ENCODE measurements around the gene FST.

Gene FST, protein sequence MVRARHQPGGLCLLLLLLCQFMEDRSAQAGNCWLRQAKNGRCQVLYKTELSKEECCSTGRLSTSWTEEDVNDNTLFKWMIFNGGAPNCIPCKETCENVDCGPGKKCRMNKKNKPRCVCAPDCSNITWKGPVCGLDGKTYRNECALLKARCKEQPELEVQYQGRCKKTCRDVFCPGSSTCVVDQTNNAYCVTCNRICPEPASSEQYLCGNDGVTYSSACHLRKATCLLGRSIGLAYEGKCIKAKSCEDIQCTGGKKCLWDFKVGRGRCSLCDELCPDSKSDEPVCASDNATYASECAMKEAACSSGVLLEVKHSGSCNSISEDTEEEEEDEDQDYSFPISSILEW

DNA sequence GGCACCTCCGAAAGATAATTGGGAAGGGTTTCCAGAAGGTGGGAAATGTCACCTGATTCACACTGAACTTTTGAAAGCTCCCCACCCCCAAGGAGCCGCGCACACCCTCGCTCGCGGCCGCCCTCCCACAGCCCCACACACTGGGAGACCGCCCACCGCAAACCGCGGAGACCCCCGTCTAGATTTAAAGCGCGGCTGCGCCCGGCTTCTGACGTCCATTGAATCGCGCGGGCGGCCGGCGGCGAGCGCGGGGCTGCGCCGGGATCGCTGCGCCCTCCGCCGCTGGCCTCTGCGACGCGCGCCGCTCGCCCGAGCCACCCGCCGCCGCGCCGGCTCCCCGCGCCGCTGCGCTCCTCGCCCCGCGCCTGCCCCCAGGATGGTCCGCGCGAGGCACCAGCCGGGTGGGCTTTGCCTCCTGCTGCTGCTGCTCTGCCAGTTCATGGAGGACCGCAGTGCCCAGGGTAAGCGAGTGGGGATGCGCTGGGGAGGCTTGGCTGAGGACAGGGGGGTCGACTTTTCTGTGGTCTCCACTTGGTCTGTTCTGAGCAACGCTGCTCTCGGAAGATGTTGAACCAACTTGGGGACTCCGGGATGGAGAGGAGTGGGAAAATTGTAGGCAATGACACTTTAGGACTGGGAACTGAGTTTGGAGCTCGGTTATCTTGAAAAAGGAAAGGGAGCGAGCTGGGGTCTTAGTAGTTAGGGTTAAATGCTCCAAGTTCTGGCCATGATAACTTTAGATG, at the start of gene FST:
TSS of gene FST (plus strand) at position 214 of the 743 bp plus-strand sequence. CDS start at position 377, 163 bp downstream.
- DNase-seq: no peak

DNA sequence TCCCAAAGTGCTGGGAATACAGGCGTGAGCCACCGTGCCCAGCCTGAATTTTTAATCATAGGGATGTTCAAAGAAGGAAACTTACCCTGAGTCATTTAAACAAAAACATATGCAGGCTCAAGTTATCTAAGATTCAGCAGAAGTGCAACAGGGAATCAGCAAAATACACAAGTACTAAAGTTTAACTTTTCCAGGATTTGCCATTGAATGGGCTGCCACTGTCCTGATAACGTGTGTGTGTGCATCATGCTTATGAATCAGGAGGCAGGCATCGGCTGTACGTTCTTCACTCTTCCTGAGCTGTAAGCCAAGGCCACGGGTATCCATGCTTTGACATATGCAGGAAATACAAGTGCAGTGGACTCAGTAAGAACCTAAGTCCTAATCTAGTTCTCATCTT, 48.8 kb upstream of the FST start:
- no peak for DNase-seq

DNA sequence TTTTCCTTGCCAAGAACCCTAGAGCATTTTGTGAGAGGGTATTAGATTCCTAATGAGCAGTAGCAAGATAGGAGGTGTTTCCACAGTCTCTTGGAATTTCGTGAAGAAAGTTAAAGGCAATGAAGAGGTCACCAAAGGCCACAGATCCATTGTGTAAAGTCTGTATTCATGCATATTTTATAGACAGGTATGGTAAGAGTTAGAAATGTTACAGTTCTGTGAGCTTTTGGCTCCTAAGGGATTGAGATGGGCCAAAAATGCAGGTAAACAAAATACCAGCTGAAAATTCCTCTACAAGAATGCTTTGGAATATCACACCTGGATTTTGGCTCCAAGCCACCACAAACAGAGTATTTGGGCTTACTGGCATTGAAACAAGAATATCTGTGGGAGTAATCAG, 47.4 kb upstream of the FST start:
- no peak for DNase-seq

DNA sequence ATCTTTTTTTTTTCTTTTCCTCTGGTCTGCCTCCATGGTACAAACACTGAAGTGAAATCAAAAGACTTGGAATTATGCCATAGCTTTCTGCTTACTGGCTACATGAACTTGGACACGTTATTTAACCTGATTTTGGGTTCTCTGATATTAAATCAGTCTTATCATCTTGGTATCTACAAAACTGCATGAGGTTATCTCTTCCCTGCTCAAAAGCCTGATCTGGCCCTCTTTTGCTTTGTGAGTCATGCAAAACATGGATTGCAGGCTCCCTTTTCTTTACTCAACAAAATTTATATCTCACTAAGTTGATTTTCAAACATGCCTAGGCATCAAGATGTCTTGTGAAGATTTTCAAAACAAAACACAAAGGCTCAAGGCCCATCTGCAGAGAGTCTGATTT, 45.9 kb upstream of the FST start:
- DNase-seq: no peak

DNA sequence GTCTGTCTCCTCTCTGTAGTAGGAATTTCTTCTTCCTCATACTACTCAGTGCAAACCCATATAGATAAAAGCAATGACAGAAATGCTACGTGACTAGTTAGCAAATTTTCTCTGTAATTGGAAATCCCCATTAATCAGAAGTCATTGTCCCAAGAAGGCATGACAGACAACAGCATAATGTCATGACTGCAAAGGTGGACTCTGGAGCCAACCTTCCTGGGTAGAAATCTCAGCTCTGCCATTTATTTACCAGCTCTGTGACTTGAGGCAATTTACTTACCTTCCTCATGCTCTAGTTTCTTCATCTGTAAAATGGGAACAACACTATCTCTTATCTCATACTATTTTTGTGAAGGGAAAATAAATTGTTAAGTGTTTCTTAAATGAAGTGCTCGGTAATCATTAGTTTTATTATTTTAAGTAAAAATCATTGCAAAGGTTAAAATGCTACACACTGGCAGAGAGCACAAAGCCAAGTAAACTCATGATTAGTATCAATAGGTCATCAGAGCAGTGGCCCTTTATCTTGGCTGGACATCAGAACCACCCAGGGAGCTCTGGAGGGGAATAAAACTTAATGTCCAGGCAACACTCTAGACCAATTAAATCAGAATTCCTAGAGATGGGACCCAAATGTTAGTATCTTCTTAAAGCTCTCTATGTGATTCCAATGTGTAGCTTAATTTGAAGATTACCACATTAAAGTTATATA, 43.8 kb upstream of the FST start:
- no peak for DNase-seq

DNA sequence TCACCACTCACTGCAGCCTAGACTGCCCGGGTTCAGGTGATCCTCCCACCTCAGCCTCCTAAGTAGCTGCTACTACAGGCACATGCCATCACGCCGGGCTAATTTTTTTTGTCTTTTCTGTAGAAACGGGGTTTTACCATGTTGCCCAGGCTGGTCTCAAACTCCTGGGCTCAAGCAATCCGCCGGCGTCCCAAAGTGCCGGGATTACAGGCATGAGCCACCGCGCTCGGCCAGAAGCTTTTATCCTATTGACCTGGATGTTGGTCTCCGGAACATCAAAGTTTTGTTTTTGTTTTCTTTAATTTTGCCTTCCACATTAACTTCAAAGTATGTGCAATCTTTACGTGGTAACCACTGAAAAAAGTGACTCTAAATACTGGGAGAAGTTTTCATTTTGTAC, 42.4 kb upstream of the FST start:
- DNase-seq: no peak

DNA sequence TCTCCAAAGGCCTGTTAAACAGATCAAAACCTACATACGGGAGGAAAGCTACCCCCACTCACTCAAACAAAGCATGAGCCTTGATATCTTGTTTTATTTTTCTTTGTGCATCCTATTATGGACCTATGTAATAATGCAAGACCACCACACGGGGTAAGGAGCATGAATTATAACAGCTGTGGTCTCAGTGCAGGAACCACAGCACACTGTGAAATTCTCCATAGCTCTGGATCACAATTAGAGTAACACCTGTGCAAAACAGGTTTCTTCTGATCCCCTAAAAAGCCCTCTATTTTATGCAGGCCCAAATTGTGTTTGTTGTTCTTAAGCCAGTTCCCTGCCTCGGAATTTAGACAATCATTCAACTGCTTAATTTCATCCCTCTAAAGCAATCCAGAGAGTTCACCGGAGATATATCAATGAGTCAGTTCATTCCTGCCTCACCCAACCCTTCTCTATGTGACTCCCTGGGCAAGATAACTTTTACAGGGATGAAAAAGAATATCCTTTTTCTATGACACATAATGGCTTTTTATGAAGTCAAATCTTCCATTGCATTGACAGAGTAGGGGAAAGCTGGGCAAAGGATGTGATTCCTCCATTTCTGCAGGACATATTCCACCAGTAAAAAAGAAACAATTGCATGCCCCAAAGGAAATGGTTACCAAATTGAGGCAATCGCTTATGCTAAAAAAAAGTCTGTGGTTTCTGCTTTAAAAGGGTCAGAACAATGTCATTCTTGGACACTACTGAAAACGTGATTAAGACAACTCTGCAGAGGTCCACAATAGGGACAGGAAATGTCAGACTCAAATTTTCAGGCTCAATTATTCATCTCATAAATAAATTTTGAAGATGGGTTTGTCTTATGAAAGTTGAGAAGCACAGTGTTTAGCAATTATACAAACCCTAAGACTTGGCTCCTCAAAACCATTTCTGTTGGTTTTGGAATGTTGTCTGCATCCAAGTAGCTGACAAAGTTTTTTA, 41.6 kb upstream of the FST start:
- DNase-seq: no peak

DNA sequence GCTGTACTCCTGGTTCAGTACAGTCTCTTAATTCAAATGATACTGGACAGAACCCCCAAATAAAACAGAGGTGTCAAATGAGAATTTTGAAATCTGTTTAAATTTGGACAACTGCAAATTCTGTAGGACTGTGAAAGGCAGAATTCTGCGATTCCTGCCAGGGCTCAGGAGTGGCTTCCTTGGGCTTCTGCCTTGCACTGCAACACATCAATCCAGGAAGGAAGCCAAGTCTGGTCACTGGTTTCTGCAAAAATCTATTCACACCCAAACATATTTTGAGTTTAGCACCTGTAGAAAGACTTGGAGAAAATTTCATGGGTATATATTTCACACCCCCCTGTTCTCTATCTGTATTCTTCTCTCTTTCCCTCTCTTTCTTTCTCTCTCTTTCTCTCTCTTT, 37.5 kb upstream of the FST start:
- no peak for DNase-seq

DNA sequence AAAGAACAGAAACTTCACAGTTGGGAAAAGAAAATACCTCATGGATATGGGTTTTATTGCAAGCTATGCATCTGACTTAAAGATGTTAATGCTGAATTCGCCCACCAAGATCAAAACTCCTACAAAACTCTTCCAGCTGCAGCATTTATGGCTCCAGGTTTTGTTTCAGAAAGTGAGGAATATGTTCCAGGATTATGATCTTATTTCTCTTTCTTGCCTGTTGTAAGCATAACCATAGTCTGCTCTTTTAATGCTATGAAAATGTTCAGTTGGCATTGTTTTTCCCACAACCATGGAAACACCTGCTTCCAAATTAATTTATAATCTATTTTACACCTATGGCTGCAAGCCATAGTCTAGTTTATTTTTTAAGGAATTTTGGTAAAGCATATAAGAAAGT, 34.9 kb upstream of the FST start:
- DNase-seq: no peak

DNA sequence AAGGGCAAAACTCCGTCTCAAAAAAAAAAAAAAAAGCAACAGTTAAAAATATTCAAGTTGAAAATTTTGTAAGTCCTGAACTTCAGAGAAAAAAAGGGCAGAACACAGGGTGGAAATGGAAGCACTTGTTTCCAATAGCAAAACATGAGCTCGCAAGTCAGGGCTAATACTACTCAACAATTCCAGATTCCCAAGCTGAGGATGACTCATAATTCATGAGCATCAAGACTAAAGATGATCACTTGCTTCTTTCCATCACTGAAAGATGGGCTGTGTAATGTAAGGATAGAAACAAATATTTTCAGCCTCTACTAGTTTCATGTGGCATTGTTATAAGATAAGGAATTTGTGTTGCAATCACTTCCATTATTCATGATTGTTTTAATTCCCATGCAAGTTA, 33.5 kb upstream of the FST start:
- no peak for DNase-seq

DNA sequence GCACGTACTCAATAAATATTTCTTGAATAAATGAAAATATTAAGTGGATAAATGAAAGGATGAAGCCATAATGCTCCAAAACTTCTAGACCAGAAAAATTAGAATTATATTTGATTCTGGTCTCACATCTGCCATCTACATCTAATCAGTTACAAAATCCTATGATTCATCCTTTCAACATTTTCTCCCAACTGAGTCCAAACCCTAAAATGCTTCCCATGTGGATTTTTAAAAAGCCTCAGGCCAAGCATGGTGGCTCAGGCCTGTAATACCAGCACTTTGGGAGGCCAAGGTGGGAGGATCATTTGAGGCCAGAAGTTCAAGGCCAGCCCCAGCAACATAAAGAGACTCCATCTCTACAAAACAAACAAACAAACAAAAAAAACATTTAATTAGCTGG, 31.6 kb upstream of the FST start:
- no peak for DNase-seq

DNA sequence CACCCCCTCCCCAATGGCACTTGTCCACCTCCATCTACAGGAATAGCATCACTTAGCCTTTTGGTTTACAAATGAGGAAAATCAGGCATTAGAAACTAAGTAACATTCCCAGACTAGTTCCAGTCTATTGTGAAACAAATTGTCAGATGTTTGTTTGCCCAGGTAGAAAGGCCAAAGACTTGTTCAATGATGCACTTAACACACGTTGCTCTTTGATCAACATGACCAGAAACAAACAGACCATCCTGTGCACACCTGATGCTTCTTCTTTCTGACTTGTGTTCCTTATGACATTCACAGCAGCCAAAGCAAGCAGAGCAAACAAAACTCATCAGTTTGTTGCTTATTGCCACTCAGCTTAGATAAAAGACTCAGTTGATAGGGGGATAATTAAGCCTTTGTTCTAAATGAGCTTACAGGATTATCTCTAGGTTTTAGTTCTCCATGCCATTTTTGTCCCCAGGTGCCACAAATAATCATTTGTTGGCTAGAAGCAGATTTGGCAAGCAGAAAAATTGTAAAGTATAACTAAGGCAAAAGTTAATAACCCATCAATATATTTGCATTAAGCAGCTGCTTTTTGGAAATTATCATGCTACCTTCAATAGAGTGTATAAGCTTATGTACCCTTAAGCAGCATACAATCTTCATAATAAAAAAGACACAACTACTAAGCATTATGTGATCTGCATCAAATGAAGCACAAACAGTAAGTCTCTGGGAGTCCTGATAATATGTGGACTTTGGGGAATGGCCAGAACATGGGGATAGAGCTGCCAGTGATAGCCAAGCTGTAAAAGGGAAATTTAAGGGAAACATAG, 26.3 kb upstream of the FST start:
- DNase-seq: no peak

DNA sequence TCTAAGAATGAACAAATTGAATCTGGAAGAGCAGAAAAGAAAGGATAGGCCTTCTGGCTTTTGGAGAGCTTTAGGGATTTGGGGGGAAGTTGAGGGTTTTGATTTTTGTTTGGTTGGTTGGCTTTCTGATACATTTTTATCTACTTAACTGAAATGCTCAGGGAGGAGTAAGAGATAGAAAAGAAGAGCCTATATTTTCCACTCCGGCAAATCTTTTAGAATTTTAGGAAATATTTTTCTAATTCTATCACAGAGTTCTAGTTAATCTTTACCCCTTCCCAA, 25.8 kb upstream of the FST start:
- DNase-seq: no peak

DNA sequence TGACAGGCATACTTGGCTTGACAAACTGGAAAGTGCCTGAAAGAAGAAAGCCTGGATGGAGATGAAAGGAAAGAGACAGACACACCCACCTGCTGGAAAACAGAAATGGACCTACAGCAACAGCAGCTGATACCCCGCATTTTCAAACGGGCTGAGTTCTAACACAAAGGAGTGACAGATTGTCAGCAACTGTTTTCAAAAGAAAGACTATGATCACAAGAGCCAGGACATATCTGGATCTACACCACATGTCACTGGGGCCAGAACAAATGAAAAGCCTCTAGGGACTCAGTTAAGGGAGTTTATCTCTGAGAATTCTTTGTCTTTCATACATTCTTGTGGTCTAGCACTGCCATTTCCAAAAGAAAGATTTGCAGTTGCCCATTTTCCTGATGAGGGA, 24.1 kb upstream of the FST start:
- DNase-seq: no peak

DNA sequence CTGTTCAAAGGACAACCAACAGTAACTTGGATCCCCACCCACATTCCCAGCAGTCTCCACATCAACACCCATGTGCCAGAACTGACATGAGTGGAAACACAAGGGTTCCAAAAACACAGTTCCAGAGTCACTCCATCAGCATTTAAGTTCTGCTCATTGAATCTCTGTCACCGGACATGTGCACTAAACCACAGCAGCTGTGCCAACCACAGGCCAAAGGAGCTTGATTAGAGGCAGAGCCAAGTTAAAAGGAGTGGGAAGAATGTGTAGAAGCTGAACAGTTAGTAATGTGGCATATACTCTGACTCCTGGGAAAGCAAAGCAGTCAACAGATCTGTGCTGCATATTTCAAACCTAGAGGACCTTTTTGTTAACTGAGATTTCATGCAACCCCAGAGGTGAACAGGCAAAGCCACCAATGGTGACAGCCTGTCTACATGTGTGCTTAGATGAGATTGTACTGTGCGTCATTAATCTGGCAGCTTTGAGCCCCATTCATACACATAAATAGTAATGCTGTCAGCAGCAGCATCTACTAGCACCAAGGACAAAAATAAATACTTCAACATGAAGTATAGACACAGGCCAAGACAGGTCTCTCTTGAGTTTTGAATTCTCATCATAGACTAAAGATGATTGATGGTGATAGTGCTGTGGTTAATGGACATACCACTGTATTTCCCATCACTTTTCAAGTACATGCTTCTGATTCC, 16.4 kb upstream of the FST start:
- DNase-seq: no peak

DNA sequence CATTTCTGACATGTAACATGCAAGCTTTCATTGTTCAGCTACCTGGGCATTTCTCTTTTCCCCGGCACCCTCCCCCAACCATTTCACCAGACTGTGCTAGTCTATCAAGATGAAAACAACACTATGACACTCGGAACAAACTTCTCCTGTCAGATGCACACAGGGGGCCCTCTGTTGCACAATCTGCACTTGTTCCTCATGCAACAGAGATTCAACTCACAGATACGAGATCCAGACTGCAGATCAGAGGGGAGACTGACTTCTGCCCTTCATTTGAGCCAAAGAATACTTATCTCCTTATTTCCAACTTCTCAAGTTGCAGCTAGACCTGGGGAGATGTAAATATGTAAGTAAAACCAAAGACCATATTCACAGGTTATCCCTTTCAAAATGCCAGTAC, 15.7 kb upstream of the FST start:
- DNase-seq: no peak

DNA sequence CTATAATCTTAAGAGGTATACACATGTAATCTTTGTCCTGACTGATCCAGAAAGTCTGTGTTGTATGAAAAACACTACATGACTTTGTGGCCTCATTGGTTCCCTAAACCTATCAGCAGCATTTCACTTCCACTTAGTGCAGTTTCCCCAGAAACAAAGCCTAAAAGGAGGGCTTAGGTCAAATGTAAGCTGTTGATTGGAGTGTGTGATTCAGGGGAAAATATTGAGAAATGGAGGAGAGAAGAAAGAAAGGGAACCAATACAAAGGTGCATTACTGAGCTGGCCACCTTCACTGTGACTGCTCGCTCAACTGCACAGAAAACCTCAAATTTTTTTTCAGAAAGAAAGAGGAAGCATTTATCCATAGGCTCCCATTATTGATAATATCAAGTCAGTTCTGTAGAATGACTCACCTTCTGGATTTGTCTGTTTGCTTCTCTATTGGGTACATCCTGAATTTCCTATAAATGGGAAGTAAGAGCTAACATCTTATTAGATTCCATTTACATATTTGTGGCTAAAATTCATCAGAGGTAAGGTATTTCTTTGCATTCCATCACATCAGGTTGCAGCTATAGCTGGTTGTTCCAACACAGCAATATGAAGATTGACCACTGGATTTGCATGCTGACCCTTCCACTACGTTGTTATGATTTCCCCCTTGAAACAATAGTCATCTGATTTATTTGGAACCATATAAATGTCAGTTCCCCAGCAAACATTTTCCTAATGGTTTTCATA, 10.3 kb upstream of the FST start:
- no peak for DNase-seq

DNA sequence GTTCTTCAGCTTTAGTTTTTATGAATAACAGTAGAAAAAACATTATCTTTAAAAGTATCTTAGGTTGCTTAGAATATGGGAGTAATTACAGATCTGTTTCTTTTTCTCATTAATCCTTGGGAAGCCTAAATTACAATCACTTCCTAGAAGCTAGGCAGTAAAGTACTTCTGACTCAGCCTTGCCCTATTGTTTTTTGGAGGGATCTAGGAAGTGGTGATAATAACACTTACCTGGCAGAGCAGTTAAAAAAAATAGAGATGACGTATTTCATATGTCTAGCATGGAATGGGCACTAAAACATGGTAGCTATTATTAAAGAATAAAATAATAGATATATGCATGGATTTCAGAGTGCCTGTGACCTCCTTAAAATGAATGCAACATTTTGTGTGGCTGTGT, 8.2 kb upstream of the FST start:
- DNase-seq: no peak

DNA sequence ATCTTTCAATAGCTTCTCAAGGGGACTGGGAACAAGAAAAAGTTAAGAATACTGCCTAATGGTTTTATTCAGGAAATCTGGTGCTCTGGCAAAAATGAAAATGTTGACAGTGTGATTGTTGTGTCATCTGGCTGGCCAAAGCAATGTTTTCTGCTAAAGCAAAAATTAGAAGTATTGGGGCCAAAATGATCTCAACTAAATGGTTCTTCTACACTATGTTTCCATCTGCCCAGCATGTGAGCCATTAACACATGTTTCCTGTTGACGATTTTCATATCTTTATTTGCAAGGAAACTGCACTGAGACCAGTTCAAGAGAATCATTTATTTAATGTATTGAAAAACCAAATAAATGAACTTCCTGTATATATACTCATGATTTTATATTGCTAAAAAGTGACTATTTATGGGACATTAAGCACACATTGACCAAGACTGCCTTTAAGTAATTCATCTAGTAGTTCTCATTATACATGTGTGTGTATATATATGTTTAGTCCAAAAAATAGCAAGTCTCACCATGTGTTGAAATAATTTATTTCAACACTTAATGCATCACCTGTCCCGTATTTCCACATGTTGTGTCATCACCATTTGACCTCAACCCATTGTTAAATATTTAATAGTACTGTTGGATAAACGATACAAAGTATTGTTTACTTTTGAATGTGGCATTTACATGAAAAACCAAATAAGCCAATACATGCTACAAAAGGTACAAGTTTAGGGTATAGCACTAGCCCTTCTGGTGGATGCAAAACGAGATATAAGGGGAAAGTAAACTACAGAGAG, 7.5 kb upstream of the FST start:
- DNase-seq: no peak

DNA sequence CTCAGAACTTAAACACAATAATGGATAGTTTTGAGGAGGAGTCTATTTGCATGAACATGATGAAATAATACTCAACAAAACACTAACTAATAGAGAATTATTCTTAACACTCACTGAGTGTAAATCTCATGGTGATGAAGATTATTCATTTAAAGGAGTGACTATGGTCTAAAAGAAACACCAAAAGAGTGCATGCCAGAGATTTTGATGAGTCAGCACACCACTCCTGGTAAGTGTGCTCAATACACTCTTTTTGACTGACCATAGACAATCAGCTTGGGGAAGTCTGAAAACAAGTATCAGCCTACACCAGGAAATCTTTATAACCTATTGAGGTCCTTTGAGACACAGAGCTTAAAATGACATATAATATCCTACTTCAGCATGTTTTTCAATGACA, 6.8 kb upstream of the FST start:
- no peak for DNase-seq
